ENCODE data around the gene SLC39A2. TPM values are rescaled to one million over a fixed set of nuclear protein-coding genes. Genes with fewer than 3 reads are reported as not detected.
"Not testable (repeated sequence)": the region's sequence is repeated elsewhere in the genome, so short reads cannot be mapped to it uniquely, and the experiment has no call there.

The SLC39A2 gene
- 1.5 TPM for total RNA-seq
- 7.0 TPM for polyA plus RNA-seq
- long read RNA-seq, donor 1 = 0 reads
- long read RNA-seq, donor 2 = 0 reads
- long read RNA-seq, donor 3 = 0 reads
- long read RNA-seq, donor 4 = 0 reads
- long read RNA-seq, donor 5 = 0 reads
- long read RNA-seq, donor 6, partial matches to known transcripts = 0 of 1 reads
- long read RNA-seq, donor 6, other reads (novel, unspliced or antisense) = 0 of 1 reads
- long read RNA-seq, donor 7 = 0 reads
- long read RNA-seq, donor 8 = 0 reads
- long read RNA-seq, donor 9 = 0 reads
- long read RNA-seq, donor 10, partial matches to known transcripts = 0 of 1 reads
- long read RNA-seq, donor 10, other reads (novel, unspliced or antisense) = 0 of 1 reads

GRCh38 chr14:20998674-20999366 is at the start of gene SLC39A2:
TSS of gene SLC39A2 (plus strand) at chr14:20999293. CDS start at chr14:20999447, 154 bp downstream.
- Histone ChIP-seq H3K27ac (ENCODE audit: low read depth in 1 of 2, low read length in 1 of 2) (peak within 1 kb of the TSS in 1 of 2 donors; percentile 33), H3K9me3 (ENCODE audit: control insufficient read depth in 2 of 2, insufficient read depth in 1 of 2, low read length in 1 of 2) (no peaks in the 10 kb centered on the region), H3K27me3 (ENCODE audit: control insufficient read depth in 2 of 2, insufficient read depth in 1 of 2, low read length in 1 of 2) (no peaks in the 10 kb centered on the region), H3K4me3 (ENCODE audit: low read length in 2 of 2) (no peak within 1 kb of the TSS), H3K36me3 (ENCODE audit: control insufficient read depth in 2 of 2, insufficient read depth in 2 of 2, low read length in 1 of 2) (peaks cover 31 to 34% of the 10 kb centered on the region in 2 donors), H3K4me1 (ENCODE audit: control insufficient read depth in 2 of 2, insufficient read depth in 2 of 2, low read length in 2 of 2) (peaks cover 5 to 26% of the 10 kb centered on the region in 2 donors)
- WGBS = 93% methylated on average over 6 of the region's 6 CpGs
- no peak for DNase-seq (ENCODE audit: low read depth in 6 of 9, low spot score in 9 of 9)

- not testable (repeated sequence) for H3K4me3 ChIP-seq (ENCODE audit: low read length in 2 of 2); H3K27me3 ChIP-seq (ENCODE audit: control insufficient read depth in 2 of 2, insufficient read depth in 1 of 2, low read length in 1 of 2); H3K36me3 ChIP-seq (ENCODE audit: control insufficient read depth in 2 of 2, insufficient read depth in 2 of 2, low read length in 1 of 2); H3K27ac ChIP-seq (ENCODE audit: low read depth in 1 of 2, low read length in 1 of 2); H3K9me3 ChIP-seq (ENCODE audit: control insufficient read depth in 2 of 2, insufficient read depth in 1 of 2, low read length in 1 of 2); DNase-seq (ENCODE audit: low read depth in 6 of 9, low spot score in 9 of 9)
- H3K4me1 ChIP-seq (ENCODE audit: control insufficient read depth in 2 of 2, insufficient read depth in 2 of 2, low read length in 2 of 2) = peaks cover 3 to 22% of the 10 kb centered on the region in 2 donors
- 95% methylated on average over 4 of the region's 4 CpGs for WGBS
Measured at GRCh38 chr14:20954736-20955537, 44.2 kb upstream of the SLC39A2 start, which contains the start of gene RNASE2. TSS of gene RNASE2 (plus strand) at chr14:20955487. CDS start at chr14:20955772, 285 bp downstream.

- not testable (repeated sequence) for H3K27ac ChIP-seq (ENCODE audit: low read depth in 1 of 2, low read length in 1 of 2); H3K36me3 ChIP-seq (ENCODE audit: control insufficient read depth in 2 of 2, insufficient read depth in 2 of 2, low read length in 1 of 2); H3K4me3 ChIP-seq (ENCODE audit: low read length in 2 of 2); H3K27me3 ChIP-seq (ENCODE audit: control insufficient read depth in 2 of 2, insufficient read depth in 1 of 2, low read length in 1 of 2); H3K9me3 ChIP-seq (ENCODE audit: control insufficient read depth in 2 of 2, insufficient read depth in 1 of 2, low read length in 1 of 2)
- peak in 1 of 9 donors; percentile 24 for DNase-seq (ENCODE audit: low read depth in 6 of 9, low spot score in 9 of 9)
- WGBS = 52% methylated on average over 5 of the region's 5 CpGs
- H3K4me1 ChIP-seq (ENCODE audit: control insufficient read depth in 2 of 2, insufficient read depth in 2 of 2, low read length in 2 of 2) = peaks cover 3 to 22% of the 10 kb centered on the region in 2 donors
Measured at GRCh38 chr14:20955538-20955873, 43.6 kb upstream of the SLC39A2 start.

- H3K4me1 ChIP-seq (ENCODE audit: control insufficient read depth in 2 of 2, insufficient read depth in 2 of 2, low read length in 2 of 2) = peaks cover 3 to 22% of the 10 kb centered on the region in 2 donors
- H3K4me3 ChIP-seq (ENCODE audit: low read length in 2 of 2) = no peak overlapping the region
- H3K27me3 ChIP-seq (ENCODE audit: control insufficient read depth in 2 of 2, insufficient read depth in 1 of 2, low read length in 1 of 2) = no peaks in the 10 kb centered on the region
- peak in 7 of 9 donors; percentile 15 to 69 (median 39) for DNase-seq (ENCODE audit: low read depth in 6 of 9, low spot score in 9 of 9)
- no peak overlapping the region for H3K27ac ChIP-seq (ENCODE audit: low read depth in 1 of 2, low read length in 1 of 2)
- H3K36me3 ChIP-seq (ENCODE audit: control insufficient read depth in 2 of 2, insufficient read depth in 2 of 2, low read length in 1 of 2) = no peaks in the 10 kb centered on the region
- H3K9me3 ChIP-seq (ENCODE audit: control insufficient read depth in 2 of 2, insufficient read depth in 1 of 2, low read length in 1 of 2) = peaks cover 0 to 5% of the 10 kb centered on the region in 2 donors
- WGBS = 78% methylated on average over 11 of the region's 11 CpGs
Measured at GRCh38 chr14:20956376-20956976, 42.6 kb upstream of the SLC39A2 start.

GRCh38 chr14:20958946-20959345 is 40.1 kb upstream of the SLC39A2 start:
- H3K27ac ChIP-seq (ENCODE audit: low read depth in 1 of 2, low read length in 1 of 2); H3K9me3 ChIP-seq (ENCODE audit: control insufficient read depth in 2 of 2, insufficient read depth in 1 of 2, low read length in 1 of 2); H3K36me3 ChIP-seq (ENCODE audit: control insufficient read depth in 2 of 2, insufficient read depth in 2 of 2, low read length in 1 of 2); H3K4me3 ChIP-seq (ENCODE audit: low read length in 2 of 2); H3K27me3 ChIP-seq (ENCODE audit: control insufficient read depth in 2 of 2, insufficient read depth in 1 of 2, low read length in 1 of 2); DNase-seq (ENCODE audit: low read depth in 6 of 9, low spot score in 9 of 9): not testable (repeated sequence)
- peaks cover 3 to 19% of the 10 kb centered on the region in 2 donors for H3K4me1 ChIP-seq (ENCODE audit: control insufficient read depth in 2 of 2, insufficient read depth in 2 of 2, low read length in 2 of 2)

GRCh38 chr14:20969336-20969735 is 29.8 kb upstream of the SLC39A2 start:
- Histone ChIP-seq H3K4me3 (ENCODE audit: low read length in 2 of 2) (no peak overlapping the region), H3K9me3 (ENCODE audit: control insufficient read depth in 2 of 2, insufficient read depth in 1 of 2, low read length in 1 of 2) (no peaks in the 10 kb centered on the region), H3K36me3 (ENCODE audit: control insufficient read depth in 2 of 2, insufficient read depth in 2 of 2, low read length in 1 of 2) (no peaks in the 10 kb centered on the region), H3K27me3 (ENCODE audit: control insufficient read depth in 2 of 2, insufficient read depth in 1 of 2, low read length in 1 of 2) (peaks cover 13 to 23% of the 10 kb centered on the region in 2 donors), H3K4me1 (ENCODE audit: control insufficient read depth in 2 of 2, insufficient read depth in 2 of 2, low read length in 2 of 2) (peaks cover 6 to 9% of the 10 kb centered on the region in 2 donors), H3K27ac (ENCODE audit: low read depth in 1 of 2, low read length in 1 of 2) (no peak overlapping the region)
- DNase-seq (ENCODE audit: low read depth in 6 of 9, low spot score in 9 of 9) = no peak
- WGBS = 100% methylated on average over 3 of the region's 3 CpGs

- peaks cover 6 to 9% of the 10 kb centered on the region in 2 donors for H3K4me1 ChIP-seq (ENCODE audit: control insufficient read depth in 2 of 2, insufficient read depth in 2 of 2, low read length in 2 of 2)
- 42% methylated on average over 10 of the region's 10 CpGs for WGBS
- peak overlapping the region in 1 of 2 donors; percentile 68 for H3K4me3 ChIP-seq (ENCODE audit: low read length in 2 of 2)
- DNase-seq (ENCODE audit: low read depth in 6 of 9, low spot score in 9 of 9) = no peak
- no peaks in the 10 kb centered on the region for H3K36me3 ChIP-seq (ENCODE audit: control insufficient read depth in 2 of 2, insufficient read depth in 2 of 2, low read length in 1 of 2)
- peaks cover 13 to 23% of the 10 kb centered on the region in 2 donors for H3K27me3 ChIP-seq (ENCODE audit: control insufficient read depth in 2 of 2, insufficient read depth in 1 of 2, low read length in 1 of 2)
- no peak overlapping the region for H3K27ac ChIP-seq (ENCODE audit: low read depth in 1 of 2, low read length in 1 of 2)
- H3K9me3 ChIP-seq (ENCODE audit: control insufficient read depth in 2 of 2, insufficient read depth in 1 of 2, low read length in 1 of 2) = no peaks in the 10 kb centered on the region
Measured at GRCh38 chr14:20970647-20970982, 28.5 kb upstream of the SLC39A2 start.

- WGBS = under 1% methylated on average over 47 of the region's 47 CpGs
Measured at GRCh38 chr14:20970983-20971704, 27.9 kb upstream of the SLC39A2 start.

More at GRCh38 chr14:20970983-20971704, 27.9 kb upstream of the SLC39A2 start:
- H3K9me3 ChIP-seq (ENCODE audit: control insufficient read depth in 2 of 2, insufficient read depth in 1 of 2, low read length in 1 of 2) = no peaks in the 10 kb centered on the region
- no peaks in the 10 kb centered on the region for H3K36me3 ChIP-seq (ENCODE audit: control insufficient read depth in 2 of 2, insufficient read depth in 2 of 2, low read length in 1 of 2)
- H3K4me1 ChIP-seq (ENCODE audit: control insufficient read depth in 2 of 2, insufficient read depth in 2 of 2, low read length in 2 of 2) = peaks cover 6 to 9% of the 10 kb centered on the region in 2 donors
- no peak overlapping the region for H3K27ac ChIP-seq (ENCODE audit: low read depth in 1 of 2, low read length in 1 of 2)
- DNase-seq (ENCODE audit: low read depth in 6 of 9, low spot score in 9 of 9) = peak in 8 of 9 donors; percentile 43 to 80 (median 62)
- peak overlapping the region; percentile 47 to 68 for H3K4me3 ChIP-seq (ENCODE audit: low read length in 2 of 2)
- peaks cover 13 to 23% of the 10 kb centered on the region in 2 donors for H3K27me3 ChIP-seq (ENCODE audit: control insufficient read depth in 2 of 2, insufficient read depth in 1 of 2, low read length in 1 of 2)
